Spinal cord (tissue), 10 donors: Measurements from ENCODE around the gene PSG3. TPM values are rescaled to one million over a fixed set of nuclear protein-coding genes. Genes with fewer than 3 reads are reported as not detected.
"Not testable (repeated sequence)": the region's sequence is repeated elsewhere in the genome, so short reads cannot be mapped to it uniquely, and the experiment has no call there.

Experiments
- DNase-seq, 6 donors: peaks; one replicate each; pipeline versions ENCODE4 v3.0.0 to v3.0.0-alpha.2; 2013 to 2015; ENCODE audit warnings: low spot score in 6 of 6, low read depth in 4 of 6
- H3K27ac ChIP-seq: one replicate; pipeline ENCODE4 v1.5.1; 2013; ENCODE audit warnings: low read depth, low read length, control low read depth
- H3K27me3 ChIP-seq: one replicate; pipeline ENCODE4 v1.6.1; 2013; ENCODE audit warnings: low read length; ENCODE audit not compliant: control insufficient read depth, insufficient read depth
- H3K36me3 ChIP-seq: one replicate; pipeline ENCODE4 v1.6.1; 2013; ENCODE audit warnings: low read length; ENCODE audit not compliant: control insufficient read depth, insufficient read depth
- H3K4me1 ChIP-seq: one replicate; pipeline ENCODE4 v1.6.1; 2013; ENCODE audit warnings: low read length; ENCODE audit not compliant: control insufficient read depth, insufficient read depth
- H3K4me3 ChIP-seq: one replicate; pipeline ENCODE4 v1.5.1; 2013; ENCODE audit warnings: low read depth, low read length, control low read depth
- H3K9me3 ChIP-seq: one replicate; pipeline ENCODE4 v1.6.1; 2013; ENCODE audit warnings: low read length; ENCODE audit not compliant: control insufficient read depth, insufficient read depth
- WGBS: methylation state at CpG from one replicate; pipeline ENCODE4 v1.1.5; 2013; ENCODE audit warnings: missing lambda C conversion rate; ENCODE audit not compliant: insufficient coverage; 5-methylcytosine and 5-hydroxymethylcytosine counted together
- polyA plus RNA-seq, 2 donors: library from polyadenylated mRNA; unstranded; fragments of 120-200 nt; gene quantifications; one replicate each; pipeline ENCODE4 v1.2.1, GENCODE V29; 2013; ENCODE audit not compliant: insufficient read length in 2 of 2
- total RNA-seq, 2 donors: library from RNA; depleted of rRNA in 1 of 2; stranded (reverse); fragments of 120-200 nt in 1 of 2; fragments of >200 nt in 1 of 2; gene quantifications; one replicate each; pipeline versions ENCODE4 v1.2.3 to v1.2.4, GENCODE V29; 2013 to 2014
- donor health status: healthy.

Gene PSG3
- total and polyA plus RNA-seq, 4 donors: 0.17 to 0.83 (median 0.55) TPM; not detected in 1

DNA sequence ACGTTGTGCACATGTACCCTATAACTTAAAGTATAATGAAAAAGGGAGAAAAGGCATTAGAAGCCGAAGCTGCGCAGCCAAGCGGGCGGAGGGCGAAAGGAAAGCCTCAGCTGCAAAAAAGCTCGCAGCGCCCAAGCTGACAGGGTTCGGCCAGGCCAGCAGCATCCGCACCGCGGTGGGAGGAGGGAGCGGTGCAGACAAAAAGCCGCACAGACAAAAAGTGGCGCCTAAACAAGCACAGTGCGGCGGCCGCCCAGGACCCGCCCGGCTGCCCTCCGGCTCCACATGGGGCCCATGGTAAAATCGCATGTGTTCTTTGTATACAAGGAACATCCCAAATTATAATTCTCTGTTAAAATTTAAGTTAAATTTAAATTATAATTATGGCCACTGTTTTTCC lies 42.4 kb downstream of the PSG3 start:
- no peak overlapping the region for H3K4me3 ChIP-seq

GRCh38 chr19:42695811-42696503 lies 44.3 kb downstream of the PSG3 start:
- no peak for DNase-seq
- no peaks in the 10 kb centered on the region for H3K4me1 ChIP-seq
- no peaks in the 10 kb centered on the region for H3K9me3 ChIP-seq
- no peak overlapping the region for H3K4me3 ChIP-seq
- 92% methylated on average over 10 of the region's 12 CpGs for WGBS
- no peaks in the 10 kb centered on the region for H3K27me3 ChIP-seq
- no peak overlapping the region for H3K27ac ChIP-seq
- H3K36me3 ChIP-seq: no peaks in the 10 kb centered on the region

More for the DNA sequence above, 42.4 kb downstream of the PSG3 start:
- H3K27me3 ChIP-seq: no peaks in the 10 kb centered on the region
- no peaks in the 10 kb centered on the region for H3K36me3 ChIP-seq
- DNase-seq: peak in 2 of 6 donors; percentile 0 to 17
- H3K4me1 ChIP-seq: no peaks in the 10 kb centered on the region
- no peaks in the 10 kb centered on the region for H3K9me3 ChIP-seq
- no peak overlapping the region for H3K27ac ChIP-seq
- WGBS: 7% methylated on average over 14 of the region's 22 CpGs

- no peaks in the 10 kb centered on the region for H3K36me3 ChIP-seq
- no peak overlapping the region for H3K27ac ChIP-seq
- no CpG with 5 or more reads among the region's 5 CpGs for WGBS
- H3K4me3 ChIP-seq: no peak overlapping the region
- no peaks in the 10 kb centered on the region for H3K9me3 ChIP-seq
- no peaks in the 10 kb centered on the region for H3K27me3 ChIP-seq
- peak in 1 of 6 donors; percentile 1 for DNase-seq
- H3K4me1 ChIP-seq: no peaks in the 10 kb centered on the region
Observed at GRCh38 chr19:42693760-42694350, 46.4 kb downstream of the PSG3 start.

DNA sequence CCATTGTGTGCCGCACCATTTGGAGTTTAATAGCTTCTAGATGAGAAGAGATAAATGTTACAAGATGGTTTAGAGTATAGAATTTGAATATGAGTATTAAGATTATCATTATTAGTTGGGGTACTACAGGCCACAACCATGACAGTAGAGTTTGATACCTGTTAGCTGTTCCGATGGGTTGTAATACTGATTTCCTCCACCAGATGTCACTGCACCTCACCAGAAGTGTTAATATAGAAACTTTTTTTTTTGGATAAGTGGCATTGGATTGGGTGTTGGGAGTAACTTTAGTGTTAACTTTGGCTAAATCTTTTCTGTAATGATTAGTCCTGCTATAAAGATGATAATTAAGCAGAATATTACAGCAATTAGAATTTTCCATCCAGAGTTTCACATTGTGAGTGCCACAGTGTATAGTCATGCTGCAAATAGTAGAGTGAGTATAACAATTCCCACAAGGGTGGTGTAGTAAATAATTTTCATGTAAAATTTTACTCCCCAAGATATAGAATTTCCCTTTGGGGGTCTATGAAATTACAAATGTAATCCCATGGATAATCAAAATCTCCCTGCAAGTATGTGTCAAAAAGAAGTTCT lies 56.3 kb downstream of the PSG3 start:
- no peak for DNase-seq
- Histone ChIP-seq H3K27me3 (no peaks in the 10 kb centered on the region), H3K4me1 (no peaks in the 10 kb centered on the region), H3K27ac (no peak overlapping the region), H3K4me3 (no peak overlapping the region), H3K36me3 (no peaks in the 10 kb centered on the region), H3K9me3 (peaks cover 2% of the 10 kb centered on the region)
- 100% methylated on average over 1 of the region's 2 CpGs for WGBS

DNA sequence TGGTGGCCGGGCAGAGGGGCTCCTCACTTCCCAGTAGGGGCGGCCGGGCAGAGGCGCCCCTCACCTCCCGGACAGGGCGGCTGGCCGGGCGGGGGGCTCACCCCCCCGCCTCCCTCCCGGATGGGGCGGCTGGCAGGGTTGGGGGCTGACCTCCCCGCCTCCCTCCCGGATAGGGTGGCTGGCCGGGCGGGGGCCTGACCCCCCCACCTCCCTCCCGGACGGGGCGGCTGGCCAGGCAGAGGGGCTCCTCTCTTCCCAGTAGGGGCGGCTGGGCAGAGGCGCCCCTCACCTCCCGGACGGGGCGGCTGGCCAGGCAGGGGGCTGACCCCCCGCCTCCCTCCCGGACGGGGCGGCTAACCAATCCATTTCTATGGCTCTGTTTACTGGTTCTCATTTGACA lies 64.0 kb downstream of the PSG3 start:
- no CpG with 5 or more reads among the region's 27 CpGs for WGBS
- H3K9me3 ChIP-seq, H3K4me3 ChIP-seq: not testable (repeated sequence)

GRCh38 chr19:42674549-42674948 lies 65.7 kb downstream of the PSG3 start:
- WGBS: 80% methylated on average over 1 of the region's 1 CpG
- H3K36me3 ChIP-seq, H3K27me3 ChIP-seq, H3K9me3 ChIP-seq, H3K4me3 ChIP-seq, DNase-seq, H3K27ac ChIP-seq, H3K4me1 ChIP-seq: not testable (repeated sequence)

More for the DNA sequence above, 64.0 kb downstream of the PSG3 start:
- H3K36me3 ChIP-seq, H3K27me3 ChIP-seq, H3K4me1 ChIP-seq, H3K27ac ChIP-seq, DNase-seq: not testable (repeated sequence)

Other genes starting within 250 kb of the PSG3 start
- 1 to 10 TPM in 1 of 2 donors, under 1 TPM in 1; 0.88 to 4.4 TPM for gene CEACAM1, start 212.0 kb downstream of the PSG3 start, total RNA-seq
- 1 to 10 TPM in 1 of 2 donors, under 1 TPM in 1; 0.60 to 1.5 TPM for gene CEACAM1, start 212.0 kb downstream of the PSG3 start, polyA plus RNA-seq
- 1 to 10 TPM in 1 of 2 donors, under 1 TPM in 1; 0.11 to 7.4 TPM for gene CEACAM8, start 145.6 kb downstream of the PSG3 start, total RNA-seq
- under 1 TPM in 1 of 2 donors, not detected in 1; 0.06 TPM for gene CEACAM8, start 145.6 kb downstream of the PSG3 start, polyA plus RNA-seq
- under 1 TPM in 1 of 2 donors, not detected in 1; 0.06 TPM for gene PSG8, start 25.2 kb upstream of the PSG3 start, total RNA-seq
- gene PSG8, start 25.2 kb upstream of the PSG3 start, polyA plus RNA-seq: under 1 TPM in 1 of 2 donors, not detected in 1; 0.13 TPM
- under 1 TPM in 1 of 2 donors, not detected in 1; 0.61 TPM for gene PSG1, start 139.2 kb upstream of the PSG3 start, total RNA-seq
- under 1 TPM in 1 of 2 donors, not detected in 1; 0.33 TPM for gene PSG1, start 139.2 kb upstream of the PSG3 start, polyA plus RNA-seq
- gene PSG6, start 177.4 kb upstream of the PSG3 start, total RNA-seq: under 1 TPM in 1 of 2 donors, not detected in 1; 0.28 TPM
- gene PSG6, start 177.4 kb upstream of the PSG3 start, polyA plus RNA-seq: under 1 TPM in 1 of 2 donors, not detected in 1; 0.12 TPM
- gene PSG7, start 196.7 kb upstream of the PSG3 start, total RNA-seq: not detected
- 1 to 10 TPM in 1 of 2 donors, not detected in 1; 1.0 TPM for gene PSG7, start 196.7 kb upstream of the PSG3 start, polyA plus RNA-seq